Endothelial cell of umbilical vein (primary cell): ENCODE results near the gene VKORC1. TPM values are rescaled to one million over a fixed set of nuclear protein-coding genes. Genes with fewer than 3 reads are reported as not detected.

Experiments used
- BruUV-seq: library from RNA; stranded (reverse); fragments of 400-500 nt; replicated peaks from 2 replicates; lab custom pipeline; 2021; lab: Mats Ljungman, UMichigan
- CTCF ChIA-PET: fragments of 300-600, 350-600 bp; sonication (Branson Sonifier 250); formaldehyde crosslinking; loops from one replicate; lab custom pipeline; 2021; ENCODE audit warnings: antibody characterized with exemption, inconsistent platforms; lab: Charles Lee
- POLR2A ChIA-PET: fragments of 300-600, 350-600 bp; sonication (Branson Sonifier 250); formaldehyde crosslinking; loops from one replicate; lab custom pipeline; 2021; ENCODE audit warnings: antibody characterized with exemption, inconsistent platforms; lab: Charles Lee
- DNase-seq: peaks from one replicate; pipeline ENCODE4 v3.0.0-alpha.2; 2011; ENCODE audit warnings: low read depth, low spot score
- FAIRE-seq: peaks from 2 replicates; lab custom pipeline; 2011; peaks lifted over from hg19 to GRCh38; lab: Jason Lieb, UNC
- H2AFZ ChIP-seq: 2 replicates; pipeline ENCODE4 v1.6.0; 2012; ENCODE audit warnings: low read depth, low read length, control low read depth, inconsistent platforms
- H3K27ac ChIP-seq: 2 replicates; pipeline ENCODE4 v1.5.1; 2011; ENCODE audit warnings: low read depth, mild to moderate bottlenecking, control low read depth, low read length, moderate library complexity; ENCODE audit not compliant: insufficient read depth
- H3K27me3 ChIP-seq, 2 experiments: 2 replicates each; pipeline versions ENCODE4 v1.6.0 to v1.6.1; 2011; ENCODE audit warnings: low read length in 2 of 2, mixed read lengths in 1 of 2; ENCODE audit not compliant: control insufficient read depth in 2 of 2, insufficient read depth in 2 of 2
- H3K36me3 ChIP-seq, 2 experiments: 2 replicates in 1 of 2; 3 replicates in 1 of 2; pipeline ENCODE4 v1.5.1; 2011; ENCODE audit warnings: low read length in 2 of 2, mild to moderate bottlenecking in 1 of 2, moderate library complexity in 1 of 2; ENCODE audit not compliant: control insufficient read depth in 2 of 2, insufficient read depth in 2 of 2; ENCODE audit errors: extremely low read depth in 1 of 2
- H3K4me1 ChIP-seq: 3 replicates; pipeline ENCODE4 v1.5.1; 2011; ENCODE audit warnings: mild to moderate bottlenecking, low read length; ENCODE audit not compliant: control insufficient read depth, insufficient read depth; ENCODE audit errors: extremely low read depth
- H3K4me2 ChIP-seq: 2 replicates; pipeline ENCODE4 v1.6.1; 2011; ENCODE audit warnings: low read length, control low read depth, mixed read lengths; ENCODE audit not compliant: insufficient read depth
- H3K4me3 ChIP-seq, 3 experiments: fragments of 200-600 bp in 1 of 3; sonication (generic), shearing (Covaris generic) in 1 of 3; replicated peaks in 1 of 3; 2 replicates each; pipeline ENCODE4 v1.5.1; 2011 to 2016; ENCODE audit warnings: control low read depth in 3 of 3, low read length in 3 of 3, mild to moderate bottlenecking in 2 of 3, inconsistent platforms in 1 of 3, low read depth in 1 of 3, moderate library complexity in 1 of 3; ENCODE audit not compliant: insufficient read depth in 1 of 3
- H3K79me2 ChIP-seq: 2 replicates; pipeline ENCODE4 v1.6.0; 2012; ENCODE audit warnings: low read length, inconsistent platforms; ENCODE audit not compliant: control insufficient read depth, insufficient read depth
- H3K9ac ChIP-seq: replicated peaks from 2 replicates; pipeline ENCODE3; 2011; ENCODE audit warnings: low read length, control low read depth; ENCODE audit not compliant: insufficient read depth; ENCODE audit errors: extremely low read depth
- H3K9me1 ChIP-seq: replicated peaks from 3 replicates; pipeline ENCODE4 v1.6.0; 2011; ENCODE audit warnings: mild to moderate bottlenecking, low read length; ENCODE audit not compliant: control insufficient read depth, insufficient read depth; ENCODE audit errors: extremely low read depth
- H3K9me3 ChIP-seq: replicated peaks from 2 replicates; pipeline ENCODE4 v1.5.1; 2012; ENCODE audit warnings: low read length, inconsistent platforms; ENCODE audit not compliant: control insufficient read depth, insufficient read depth
- H4K20me1 ChIP-seq: replicated peaks from 2 replicates; pipeline ENCODE3; 2011; ENCODE audit warnings: mild to moderate bottlenecking, low read length; ENCODE audit not compliant: control insufficient read depth, insufficient read depth; ENCODE audit errors: extremely low read depth
- CTCF ChIP-seq, 2 donors: IDR thresholded peaks; 1 replicate in 1 of 2; 2 replicates in 1 of 2; pipeline ENCODE4 v1.5.1; 2011; ENCODE audit warnings: low read length in 2 of 2, mild to moderate bottlenecking in 2 of 2, moderate library complexity in 2 of 2, control low read depth in 1 of 2, inconsistent platforms in 1 of 2, low read depth in 1 of 2; ENCODE audit not compliant: insufficient read depth in 1 of 2; ENCODE audit errors: extremely low read depth in 1 of 2
- EZH2 ChIP-seq: IDR thresholded peaks from 2 replicates; pipeline ENCODE4 v1.6.1; 2012; ENCODE audit warnings: borderline replicate concordance, low read depth, mild to moderate bottlenecking, moderate library complexity, low read length, inconsistent platforms; ENCODE audit not compliant: severe bottlenecking
- FOS ChIP-seq: IDR thresholded peaks from 2 replicates; pipeline ENCODE4 v1.6.1; 2011; ENCODE audit warnings: mild to moderate bottlenecking, low read length, moderate library complexity, borderline replicate concordance; ENCODE audit not compliant: insufficient read depth
- GATA2 ChIP-seq: IDR thresholded peaks from 2 replicates; pipeline ENCODE4 v1.7.0; 2011; ENCODE audit warnings: low read depth, mild to moderate bottlenecking, moderate library complexity, mixed read lengths, low read length; ENCODE audit not compliant: insufficient read length, insufficient read depth
- JUN ChIP-seq: IDR thresholded peaks from 2 replicates; pipeline ENCODE4 v1.6.1; 2011; ENCODE audit warnings: borderline replicate concordance, low read depth; ENCODE audit not compliant: insufficient read length, insufficient read depth
- MYC ChIP-seq: IDR thresholded peaks from one replicate; pipeline ENCODE4 v1.6.1; 2011; ENCODE audit warnings: mild to moderate bottlenecking, low read depth, low read length
- POLR2A ChIP-seq: IDR thresholded peaks from 2 replicates; pipeline ENCODE4 v1.6.1; 2012; ENCODE audit warnings: low read depth, mild to moderate bottlenecking, control low read depth, low read length
- POLR2AphosphoS5 ChIP-seq: IDR thresholded peaks from 2 replicates; pipeline ENCODE4 v1.6.1; 2012; ENCODE audit warnings: low read depth, mild to moderate bottlenecking, control low read depth, low read length, moderate library complexity; ENCODE audit not compliant: insufficient read depth
- dilution Hi-C: fragments of 300-500 bp; cut with MboI; formaldehyde crosslinking; loops from one replicate; pipeline ENCODE4 v1.15.0; 2019; ENCODE audit warnings: low sequenced_read_pairs; ENCODE audit not compliant: extremely low pct_ligation_motif_present
- intact Hi-C: fragments of 100-400 bp; cut with micrococcal nuclease; formaldehyde crosslinking; loops from one replicate; pipeline ENCODE4 v1.10.0; 2022
- polyA plus RNA-seq, 4 experiments: library from polyadenylated mRNA; depleted of rRNA in 3 of 4; stranded (reverse) in 3 of 4; unstranded in 1 of 4; fragments of >200 nt; gene quantifications; 2 replicates each; pipeline versions ENCODE4 v1.2.1 to v1.2.3, GENCODE V29; 2011 to 2012; ENCODE audit warnings: missing spikeins in 1 of 4
- total RNA-seq: library from RNA; stranded (reverse); gene quantifications from 2 replicates; pipeline ENCODE4 v1.2.3, GENCODE V29; 2021
- TF ChIP-seq, protein P1 (sequence below): IDR thresholded peaks from 2 replicates; pipeline ENCODE4 v1.6.1; 2011; ENCODE audit not compliant: insufficient read depth, insufficient read length

The VKORC1 gene
- total and polyA plus RNA-seq, 2 donors (not counting 3 experiments of a cell fraction or from before 2014, with no cell fraction given): 93.5 to 586 TPM

GRCh38 chr16:31135535-31136286 is 41.1 kb upstream of the VKORC1 start, which contains the start of gene PRSS8:
Gene PRSS8 (minus strand): TSS chr16:31135727. CDS start chr16:31135498, 229 bp downstream.
- intact Hi-C loops (no loop called here), dilution Hi-C loops (no loop called here)
- Histone ChIP-seq H3K36me3 (no peaks in the 10 kb centered on the region), H3K9me3 (no peaks in the 10 kb centered on the region), H3K4me2 (no peak within 1 kb of the TSS), H3K9ac (no peak within 1 kb of the TSS), H3K79me2 (no peaks in the 10 kb centered on the region), H3K27me3 (no peaks in the 10 kb centered on the region), H3K27ac (no peak within 1 kb of the TSS), H3K4me1 (peaks cover 8% of the 10 kb centered on the region), H4K20me1 (no peaks in the 10 kb centered on the region), H3K9me1 (no peaks in the 10 kb centered on the region), H2AFZ (no peak within 1 kb of the TSS), H3K4me3 (no peak within 1 kb of the TSS)
- no peak for DNase-seq
- ChIA-PET POLR2A (no interaction called here), CTCF (interaction anchor here (1.9 to 2.2 kb wide), 2 partner anchors 14 to 18 kb away, joined by 5 to 7 read pairs; partner anchors contain the start of gene KAT8)
- no TSS peak for BruUV-seq
- TF ChIP-seq CTCF (IDR thresholded peaks at IDR 0.05; ENCODE audit: extremely low read depth in 1 of 2, insufficient read depth in 1 of 2, low read depth in 1 of 2, low read length in 2 of 2): no peak
- no peak for TF ChIP-seq POLR2A
- TF ChIP-seq GATA2: no peak
- TF ChIP-seq POLR2AphosphoS5: no peak
- TF ChIP-seq EZH2: no peak
- no peak for TF ChIP-seq MYC
- TF ChIP-seq FOS: no peak
- TF ChIP-seq JUN: no peak
- TF ChIP-seq, protein P1, sequence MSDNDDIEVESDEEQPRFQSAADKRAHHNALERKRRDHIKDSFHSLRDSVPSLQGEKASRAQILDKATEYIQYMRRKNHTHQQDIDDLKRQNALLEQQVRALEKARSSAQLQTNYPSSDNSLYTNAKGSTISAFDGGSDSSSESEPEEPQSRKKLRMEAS: no peak
- FAIRE-seq: no peak
